ENCODE data around the gene PHACTR1. TPM values are rescaled to one million over a fixed set of nuclear protein-coding genes. Genes with fewer than 3 reads are reported as not detected.

The PHACTR1 gene
- total and polyA plus RNA-seq, 12 donors: 6.3 to 150 (median 79.9) TPM

DNA sequence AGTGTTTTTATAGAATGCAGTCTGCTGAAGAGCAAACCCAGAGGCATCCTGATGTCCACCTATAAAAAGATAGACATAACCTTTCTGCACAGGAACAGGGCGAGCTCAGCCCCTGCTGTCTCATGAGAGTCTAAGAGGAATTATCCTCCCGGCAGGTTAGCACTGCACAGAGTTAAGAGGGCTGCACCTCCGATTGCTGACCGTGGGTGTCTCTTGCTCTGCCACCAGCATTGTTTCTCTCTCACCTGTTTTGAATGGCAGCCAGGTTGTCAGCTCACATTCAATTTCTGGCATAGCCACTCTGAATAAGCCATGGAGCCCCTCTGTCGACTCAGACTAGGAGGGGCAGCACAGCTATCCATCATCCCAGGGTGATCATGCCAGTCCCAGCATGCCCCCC lies 211.2 kb downstream of the PHACTR1 start:
- Histone ChIP-seq H3K27me3 (peaks cover 0 to 4% (median 0%) of the 10 kb centered on the region in 7 donors), H3K36me3 (no peaks in the 10 kb centered on the region), H3K4me1 (no peaks in the 10 kb centered on the region), H3K27ac (no peak overlapping the region), H3K4me3 (no peak overlapping the region), H3K9me3 (no peaks in the 10 kb centered on the region)
- 71 to 84% methylated on average over 5 of the region's 5 CpGs for WGBS, 2 donors
- DNase-seq: no peak
- TF ChIP-seq, protein P1, sequence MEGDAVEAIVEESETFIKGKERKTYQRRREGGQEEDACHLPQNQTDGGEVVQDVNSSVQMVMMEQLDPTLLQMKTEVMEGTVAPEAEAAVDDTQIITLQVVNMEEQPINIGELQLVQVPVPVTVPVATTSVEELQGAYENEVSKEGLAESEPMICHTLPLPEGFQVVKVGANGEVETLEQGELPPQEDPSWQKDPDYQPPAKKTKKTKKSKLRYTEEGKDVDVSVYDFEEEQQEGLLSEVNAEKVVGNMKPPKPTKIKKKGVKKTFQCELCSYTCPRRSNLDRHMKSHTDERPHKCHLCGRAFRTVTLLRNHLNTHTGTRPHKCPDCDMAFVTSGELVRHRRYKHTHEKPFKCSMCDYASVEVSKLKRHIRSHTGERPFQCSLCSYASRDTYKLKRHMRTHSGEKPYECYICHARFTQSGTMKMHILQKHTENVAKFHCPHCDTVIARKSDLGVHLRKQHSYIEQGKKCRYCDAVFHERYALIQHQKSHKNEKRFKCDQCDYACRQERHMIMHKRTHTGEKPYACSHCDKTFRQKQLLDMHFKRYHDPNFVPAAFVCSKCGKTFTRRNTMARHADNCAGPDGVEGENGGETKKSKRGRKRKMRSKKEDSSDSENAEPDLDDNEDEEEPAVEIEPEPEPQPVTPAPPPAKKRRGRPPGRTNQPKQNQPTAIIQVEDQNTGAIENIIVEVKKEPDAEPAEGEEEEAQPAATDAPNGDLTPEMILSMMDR (IDR thresholded peaks at IDR 0.05): no peak
- ATAC-seq: no peak
- intact Hi-C loops (cut with DNase I): no loop called here

DNA sequence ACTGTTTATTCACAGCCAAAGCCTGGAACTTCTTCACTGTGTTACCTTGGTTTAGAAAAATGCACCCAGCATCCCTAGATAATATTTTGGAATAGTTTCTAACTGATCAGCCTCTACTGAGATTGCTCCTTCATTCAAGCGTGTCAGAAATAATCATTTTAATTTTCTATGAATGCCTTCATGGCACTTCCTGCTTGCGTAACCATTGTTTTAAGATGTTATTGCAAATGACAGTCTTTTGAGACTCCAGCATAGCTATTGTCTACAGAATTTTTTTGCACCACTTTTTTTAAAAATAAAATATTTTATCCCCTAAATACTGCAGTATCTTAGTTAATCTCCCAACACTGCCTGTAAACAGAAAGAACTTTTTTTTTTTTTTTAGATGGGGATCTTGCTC lies 213.1 kb downstream of the PHACTR1 start:
- H3K27me3 ChIP-seq: peaks cover 0 to 4% (median 0%) of the 10 kb centered on the region in 7 donors
- no peak for DNase-seq
- H3K9me3 ChIP-seq: no peaks in the 10 kb centered on the region
- WGBS, 2 donors: 64 to 78% methylated on average over 2 of the region's 2 CpGs
- no peak overlapping the region for H3K27ac ChIP-seq
- H3K36me3 ChIP-seq: no peaks in the 10 kb centered on the region
- no peak overlapping the region for H3K4me3 ChIP-seq
- intact Hi-C loops (cut with DNase I): no loop called here
- no peaks in the 10 kb centered on the region for H3K4me1 ChIP-seq
- TF ChIP-seq, protein P1 (IDR thresholded peaks at IDR 0.05): no peak
- ATAC-seq: no peak

DNA sequence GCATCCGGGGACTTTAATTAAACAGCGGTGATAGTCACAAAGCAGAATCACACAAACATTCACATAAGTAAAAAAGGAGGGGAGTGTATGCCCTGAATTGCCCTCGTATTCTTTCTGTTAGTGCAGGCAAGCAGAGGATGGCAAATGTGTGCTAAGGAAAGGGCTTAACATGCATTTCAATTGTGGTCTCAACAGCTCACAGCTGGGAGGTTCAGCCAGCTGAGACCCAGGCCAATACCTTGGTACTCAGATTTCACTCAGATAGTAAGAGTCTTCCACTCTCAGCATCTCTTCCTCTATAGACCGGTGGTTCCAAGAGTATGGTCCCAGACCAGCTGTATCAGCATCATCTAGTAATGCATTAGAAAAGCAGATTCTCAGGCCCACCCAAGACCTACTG lies 215.1 kb downstream of the PHACTR1 start:
- H3K27me3 ChIP-seq: peaks cover 0 to 4% (median 0%) of the 10 kb centered on the region in 7 donors
- ATAC-seq (no peak), DNase-seq (no peak)
- no peaks in the 10 kb centered on the region for H3K36me3 ChIP-seq
- TF ChIP-seq, protein P1 (IDR thresholded peaks at IDR 0.05): no peak
- no peak overlapping the region for H3K4me3 ChIP-seq
- 93 to 95% methylated on average over 4 of the region's 4 CpGs for WGBS, 2 donors
- H3K4me1 ChIP-seq: no peaks in the 10 kb centered on the region
- no peak overlapping the region for H3K27ac ChIP-seq
- intact Hi-C loops (cut with DNase I): no loop called here
- no peaks in the 10 kb centered on the region for H3K9me3 ChIP-seq

DNA sequence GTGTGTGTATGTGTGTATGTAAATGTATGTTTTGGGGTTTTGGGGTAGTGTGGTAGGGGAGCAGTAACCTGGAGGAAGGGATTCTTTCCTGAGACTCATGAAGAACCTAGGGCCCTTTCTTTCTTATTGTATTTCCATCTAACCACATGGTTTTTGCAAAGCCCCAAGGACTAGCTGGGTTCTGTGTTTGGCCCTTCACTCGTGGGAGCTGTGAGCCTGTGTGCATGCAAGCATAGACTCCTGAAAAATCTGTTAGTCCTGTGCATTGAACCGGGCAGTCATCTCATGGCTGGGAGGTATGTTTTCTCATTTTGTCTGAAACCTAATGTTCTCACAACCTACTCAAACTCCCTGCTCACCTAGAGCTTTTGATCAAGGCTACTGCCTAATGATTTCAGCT lies 219.1 kb downstream of the PHACTR1 start:
- DNase-seq (no peak), ATAC-seq (no peak)
- H3K9me3 ChIP-seq: no peaks in the 10 kb centered on the region
- no peaks in the 10 kb centered on the region for H3K4me1 ChIP-seq
- WGBS, 2 donors: 77 to 83% methylated on average over 2 of the region's 2 CpGs
- no peak overlapping the region for H3K27ac ChIP-seq
- no peak overlapping the region for H3K4me3 ChIP-seq
- TF ChIP-seq, protein P1 (IDR thresholded peaks at IDR 0.05): no peak
- no peaks in the 10 kb centered on the region for H3K36me3 ChIP-seq
- no peaks in the 10 kb centered on the region for H3K27me3 ChIP-seq
- intact Hi-C loops (cut with DNase I): no loop called here
